Hindlimb muscle (tissue), 1 donor: ENCODE data around the gene PRKAG1. TPM values are rescaled to one million over a fixed set of nuclear protein-coding genes. Genes with fewer than 3 reads are reported as not detected.
A peak's percentile ranks its signal among the peaks of the same experiment; 100 is the strongest.
"Not testable (repeated sequence)": the region's sequence is repeated elsewhere in the genome, so short reads cannot be mapped to it uniquely, and the experiment has no call there.

ENCODE experiments used
- DNase-seq: peaks from one replicate; pipeline ENCODE4 v3.0.0-alpha.2; 2013
- polyA plus RNA-seq: library from polyadenylated mRNA; unstranded; fragments of 120-200 nt; gene quantifications from one replicate; pipeline ENCODE4 v1.2.1, GENCODE V29; 2013; ENCODE audit not compliant: insufficient read length

Gene PRKAG1
- 57.6 TPM for polyA plus RNA-seq

DNA sequence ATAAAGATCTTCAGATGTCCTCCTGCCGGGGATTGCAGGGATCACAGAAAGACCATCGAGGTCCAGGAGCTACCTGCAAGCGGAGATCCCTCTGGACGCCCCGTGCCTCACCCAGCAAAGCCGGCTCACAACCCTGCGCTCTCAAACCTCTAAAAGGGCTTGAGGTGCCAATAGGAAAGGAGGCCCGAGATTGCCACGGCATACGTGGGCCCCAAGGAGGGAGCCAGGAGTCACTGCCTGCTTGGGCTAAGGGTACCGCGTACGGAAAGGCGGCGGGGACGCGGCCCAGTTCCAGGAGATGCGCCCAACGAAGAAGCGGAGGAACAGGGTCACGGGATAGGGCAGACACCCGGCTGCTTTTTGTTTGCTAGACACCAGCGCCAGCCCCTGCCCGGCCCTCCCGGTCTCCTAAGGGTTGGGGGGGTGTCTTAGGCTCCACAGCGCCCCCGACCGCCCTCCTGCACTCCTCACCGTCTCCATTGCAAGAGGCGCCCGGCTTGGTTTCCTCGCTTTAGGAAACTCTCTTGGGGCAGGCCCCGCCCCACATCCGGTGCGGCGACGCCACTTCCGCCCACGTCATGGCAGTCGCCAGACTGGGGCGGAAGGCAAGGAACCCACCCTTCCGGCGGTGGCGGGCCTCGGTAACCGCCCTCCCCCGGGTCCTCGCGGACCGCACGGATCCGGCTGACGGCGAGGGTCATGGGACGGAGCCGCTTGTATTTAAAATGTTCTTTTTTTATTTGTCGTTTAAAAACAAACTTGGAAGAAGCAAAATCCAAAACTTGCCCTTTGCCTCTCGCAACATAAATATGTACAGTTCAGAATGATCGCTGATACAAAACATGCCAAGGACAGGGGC, at the start of gene PRKAG1:
Gene PRKAG1 (minus strand): TSS at position 516 of the 859 bp plus-strand sequence. CDS start 36 bp downstream, at position 480.
- peak; percentile 99 for DNase-seq

- DNase-seq = no peak
Measured at GRCh38 chr12:49066120-49066519, 47.5 kb upstream of the PRKAG1 start.

- DNase-seq = no peak
Measured at GRCh38 chr12:49064767-49065152, 46.2 kb upstream of the PRKAG1 start.

DNA sequence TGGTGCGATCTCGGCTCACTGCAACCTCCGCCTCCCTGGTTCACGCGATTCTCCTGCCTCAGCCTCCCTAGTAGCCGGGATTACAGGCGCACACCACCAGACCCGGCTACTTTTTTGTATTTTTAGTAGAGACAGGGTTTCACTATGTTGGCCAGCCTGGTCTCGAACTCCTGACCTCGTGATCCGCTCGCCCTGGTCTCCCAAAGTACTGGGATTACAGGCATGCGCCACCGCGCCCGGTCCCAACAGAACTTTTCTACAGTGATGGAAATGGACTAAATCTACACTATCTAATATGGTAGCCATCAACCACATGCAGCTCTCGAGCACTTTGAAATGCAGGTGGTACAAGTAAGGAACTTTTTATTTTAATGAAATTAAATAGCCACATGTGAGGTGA, 43.3 kb upstream of the PRKAG1 start:
- DNase-seq = not testable (repeated sequence)

DNA sequence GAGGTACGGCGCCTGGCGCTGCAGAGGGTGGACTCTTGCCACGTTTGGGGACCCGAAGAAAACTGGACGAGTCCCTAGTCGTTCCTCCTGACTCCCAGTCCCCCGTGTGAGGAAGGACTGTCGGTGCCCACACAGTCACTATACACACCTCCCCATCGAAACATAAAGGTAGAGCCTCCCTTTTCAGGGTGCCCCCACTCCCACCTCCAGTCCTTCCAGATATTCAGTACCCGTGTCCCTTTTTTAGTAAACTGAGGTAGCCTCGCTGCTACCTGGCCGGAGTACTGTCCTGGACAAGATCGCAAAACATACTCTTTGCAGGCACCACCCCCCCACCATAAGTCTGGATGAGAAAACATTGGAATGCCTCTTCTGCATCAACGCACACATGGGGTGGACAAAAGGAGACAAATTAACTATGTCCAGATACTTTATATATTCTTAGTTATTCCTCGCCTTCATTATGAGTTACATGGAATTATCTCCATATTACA, 42.6 kb upstream of the PRKAG1 start:
- DNase-seq = no peak

- DNase-seq = peak; percentile 96
Measured at GRCh38 chr12:49060237-49061156, 41.9 kb upstream of the PRKAG1 start, which contains the start of gene KMT2D. KMT2D (minus strand) TSS chr12:49060794; CDS start chr12:49055324, 5,470 bp downstream.

DNA sequence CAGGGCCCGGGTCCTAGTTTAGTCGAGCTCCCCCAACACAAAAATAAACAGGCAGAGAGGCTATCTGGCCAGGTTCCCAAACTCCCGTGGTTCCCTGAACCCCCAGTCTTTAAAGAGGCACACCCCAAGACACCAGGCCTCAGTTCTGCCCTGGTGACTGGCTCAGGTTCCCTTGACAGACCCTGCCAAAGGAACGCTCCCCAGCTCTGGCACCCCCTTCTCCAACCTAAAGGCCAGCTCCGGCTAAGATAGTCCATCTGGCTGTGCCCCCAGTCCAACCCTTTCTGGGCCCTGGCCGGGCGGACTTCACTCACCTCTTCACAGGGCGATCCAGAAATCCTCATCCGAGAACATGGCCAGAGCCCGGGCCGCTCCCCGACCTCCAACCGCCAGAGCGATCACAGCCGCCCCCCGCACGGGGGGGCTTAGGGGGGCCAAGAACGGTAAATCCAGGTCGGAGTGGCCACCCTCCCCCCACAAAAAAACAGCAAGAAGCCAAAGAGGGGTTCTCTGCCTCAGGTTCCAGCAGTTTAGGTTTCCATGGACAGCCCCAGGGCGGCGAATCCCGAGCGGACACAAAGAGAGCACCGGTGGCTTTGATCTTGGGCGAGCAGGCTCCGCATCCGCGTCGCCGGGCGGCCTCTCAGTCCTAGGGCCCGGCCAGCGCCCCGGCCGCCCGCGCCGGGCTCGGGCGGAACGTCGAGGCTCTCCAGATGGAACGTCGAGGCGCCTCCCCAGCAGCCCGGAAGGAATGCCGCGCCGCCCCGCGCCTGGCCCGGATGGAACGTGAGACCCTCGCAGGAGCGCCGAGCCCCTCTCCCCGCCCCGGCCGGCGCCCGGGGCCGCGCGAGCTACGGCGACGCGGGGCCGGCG, 41.0 kb upstream of the PRKAG1 start:
- peak; percentile 32 for DNase-seq

GRCh38 chr12:49059045-49059298, 40.4 kb upstream of the PRKAG1 start:
- no peak for DNase-seq

- no peak for DNase-seq
Measured at GRCh38 chr12:49058366-49059044, 39.9 kb upstream of the PRKAG1 start.

DNA sequence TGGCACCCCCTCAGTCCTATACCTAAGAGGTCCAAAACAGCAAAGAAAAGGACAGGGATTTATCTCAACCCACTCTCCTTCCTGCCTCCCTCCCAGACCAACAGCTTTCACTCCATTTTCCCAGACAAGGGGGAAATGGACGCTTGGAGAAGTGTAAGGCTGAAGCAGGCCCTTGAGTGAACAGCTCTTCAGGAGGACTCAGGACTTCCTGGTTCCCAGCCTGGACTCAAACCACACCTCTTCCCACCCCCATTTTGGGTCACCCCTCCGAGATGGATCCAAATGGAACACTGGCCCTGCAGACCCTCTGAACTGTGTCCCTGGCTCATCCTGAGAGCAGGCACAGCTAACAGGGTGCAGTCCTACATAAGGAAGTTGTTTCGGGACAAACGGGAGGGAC, 39.3 kb upstream of the PRKAG1 start:
- no peak for DNase-seq

DNA sequence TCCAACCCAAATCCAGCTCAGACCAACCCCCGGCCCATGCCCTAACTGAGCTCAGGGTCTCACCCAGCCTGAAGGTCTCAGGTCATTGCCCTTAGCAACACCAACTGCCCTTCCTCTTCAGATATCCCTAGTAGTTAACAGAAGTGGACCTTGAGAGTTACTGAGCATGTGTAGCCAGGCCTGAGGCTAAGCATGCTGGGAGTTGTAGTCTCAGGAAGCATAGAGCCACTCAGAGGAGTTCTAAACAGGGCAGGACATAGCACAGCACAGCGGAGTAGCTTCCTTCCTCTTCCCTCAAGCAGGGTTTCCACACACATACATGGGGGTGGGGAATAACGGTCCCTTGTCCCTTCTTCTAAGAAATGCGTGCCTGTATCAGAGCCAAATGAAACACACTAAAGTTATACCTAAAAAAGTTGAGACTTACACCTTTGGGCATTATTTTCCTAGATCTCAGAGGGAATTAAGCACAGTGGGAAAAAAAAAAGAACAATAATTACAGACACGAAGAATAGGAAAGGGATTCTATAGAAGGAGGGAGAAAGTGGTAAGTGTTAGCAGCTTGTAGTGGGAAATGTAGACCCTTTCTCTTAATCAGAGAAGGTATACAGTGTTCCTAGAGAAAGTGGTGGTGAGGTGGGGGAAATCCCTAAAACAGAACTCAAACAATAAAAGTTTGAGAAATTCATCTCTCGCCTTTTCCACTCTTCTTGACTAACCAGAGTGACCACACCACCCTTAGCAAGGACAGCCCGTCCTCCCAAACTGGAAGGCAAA, 37.6 kb upstream of the PRKAG1 start:
- peak; percentile 69 for DNase-seq

- DNase-seq = no peak
Measured at GRCh38 chr12:49055092-49055491, 36.5 kb upstream of the PRKAG1 start.

DNA sequence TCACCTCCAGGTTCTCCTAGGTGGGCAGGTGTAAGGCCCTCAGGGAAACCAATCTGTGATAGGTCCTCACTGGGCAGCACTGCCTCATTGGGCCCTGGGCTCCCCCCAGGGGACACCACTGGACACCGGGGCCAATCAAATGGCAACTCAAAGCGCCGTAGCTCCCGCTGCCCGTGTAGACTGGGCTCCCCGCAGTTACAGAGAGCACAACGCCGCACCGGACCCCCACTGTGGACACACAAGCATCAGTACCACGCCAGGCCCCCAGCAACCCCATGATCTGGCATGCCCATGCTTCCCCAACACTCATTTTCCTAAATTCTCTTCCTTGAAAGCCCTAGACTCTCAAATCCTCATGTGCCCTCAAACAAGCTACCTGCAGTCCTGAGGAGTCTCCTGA, 35.9 kb upstream of the PRKAG1 start:
- DNase-seq = no peak

DNA sequence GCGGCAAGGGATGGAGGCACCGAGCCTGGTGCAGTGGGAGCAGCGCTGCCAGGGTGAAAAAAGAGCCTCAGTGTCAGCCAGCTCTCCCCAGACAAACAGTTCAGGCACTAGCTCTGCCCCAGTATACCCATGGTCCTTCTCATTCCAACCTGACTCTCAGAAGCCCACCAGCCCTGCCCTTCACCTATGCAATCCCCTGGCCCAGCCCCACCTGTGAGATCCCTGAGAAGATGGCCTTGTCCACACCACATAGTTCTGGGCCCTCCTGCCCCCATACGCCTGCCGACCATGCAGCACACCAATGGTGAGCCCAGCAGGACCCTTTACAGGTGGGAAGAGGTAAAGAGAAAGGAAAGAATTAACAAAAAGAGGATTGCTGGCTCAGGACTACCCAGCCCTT, 35.5 kb upstream of the PRKAG1 start:
- DNase-seq = no peak

GRCh38 chr12:49052451-49053208, 34.1 kb upstream of the PRKAG1 start:
- no peak for DNase-seq

DNA sequence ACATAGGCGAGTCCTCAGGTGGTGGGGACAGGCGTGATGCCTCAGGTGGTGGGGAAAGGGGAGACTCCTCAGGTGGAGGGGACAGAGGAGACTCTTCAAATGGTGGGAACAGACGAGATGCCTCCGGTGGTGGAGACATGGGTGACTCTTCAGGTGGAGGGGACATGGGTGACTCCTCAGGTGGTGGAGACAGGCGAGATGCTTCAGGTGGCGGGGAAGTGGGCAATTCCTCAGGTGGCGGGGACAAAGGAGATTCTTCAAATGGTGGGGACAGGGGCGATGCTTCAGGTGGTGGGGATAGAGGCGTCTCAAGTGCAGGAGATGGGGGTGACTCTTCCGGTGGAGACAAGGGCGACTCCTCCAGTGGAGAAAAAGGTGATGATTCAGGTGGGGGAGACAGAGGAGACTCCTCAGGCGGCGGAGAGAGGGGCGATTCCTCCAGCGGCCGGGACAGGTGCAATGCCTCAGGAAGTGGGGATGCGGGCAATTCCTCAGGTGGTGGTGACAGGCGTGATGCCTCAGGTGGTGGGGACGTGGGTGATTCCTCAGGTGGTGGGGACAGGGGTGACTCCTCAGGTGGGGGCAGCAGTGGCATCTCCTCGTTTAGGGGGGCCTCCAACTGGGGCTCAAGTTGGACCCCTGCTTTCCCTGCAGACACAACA, 33.3 kb upstream of the PRKAG1 start:
- DNase-seq = no peak

- DNase-seq = no peak
Measured at GRCh38 chr12:49051373-49051764, 32.8 kb upstream of the PRKAG1 start.

DNA sequence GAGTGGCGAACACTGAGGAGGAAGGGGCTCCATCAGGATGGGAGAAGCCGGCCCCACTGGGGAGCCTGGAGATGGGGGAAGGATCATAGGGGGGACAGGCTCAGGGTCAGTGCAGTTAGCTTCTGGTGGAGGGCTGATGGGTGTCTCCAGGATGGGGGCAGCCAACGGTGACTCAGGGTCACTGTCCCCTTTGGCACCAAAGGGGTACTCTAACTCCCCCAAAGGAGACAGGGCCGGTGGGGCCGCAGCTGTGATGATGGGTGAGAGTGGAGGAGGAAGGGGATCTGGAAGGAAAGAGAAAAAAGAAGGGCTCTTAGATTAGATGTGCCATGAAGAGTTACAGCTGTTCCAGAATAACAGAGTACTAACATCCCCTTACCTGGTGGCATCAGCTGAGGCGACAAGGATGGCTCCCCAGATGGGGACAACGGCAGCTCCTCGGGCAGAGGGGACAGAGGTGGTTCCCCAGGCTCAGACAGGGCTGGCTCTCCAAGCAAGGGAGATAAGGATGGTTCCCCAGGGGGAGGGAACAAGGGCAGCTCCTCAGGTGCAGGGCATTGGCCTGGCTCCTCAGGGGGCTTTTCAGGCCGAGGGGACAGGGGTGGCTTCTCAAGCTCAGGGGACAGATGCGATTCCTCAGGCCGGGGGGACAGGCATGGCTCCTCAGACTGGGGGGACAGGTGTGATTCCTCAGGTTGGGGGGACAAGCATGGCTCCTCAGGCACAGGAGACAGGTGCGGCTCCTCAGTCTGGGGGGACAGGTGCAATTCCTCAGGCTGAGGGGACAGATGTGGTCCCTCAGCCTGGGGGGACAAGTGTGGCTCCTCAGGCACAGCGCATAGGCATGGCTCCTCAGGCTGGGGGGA, 32.2 kb upstream of the PRKAG1 start:
- DNase-seq = no peak
